Vagina (tissue), 2 donors: Measurements from ENCODE around the gene SACS.
"Not testable (repeated sequence)": the region's sequence is repeated elsewhere in the genome, so short reads cannot be mapped to it uniquely, and the experiment has no call there.

Experiments
- CTCF ChIP-seq, 3 experiments: fragments of 450-650 bp in 2 of 3; fragments of 200-600 bp in 1 of 3; sonication (generic) in 1 of 3; IDR thresholded peaks; one replicate each; pipeline ENCODE4 v1.5.1; 2017 to 2019; ENCODE audit warnings: antibody characterized with exemption in 3 of 3, mild to moderate bottlenecking in 2 of 3, moderate library complexity in 2 of 3
- POLR2A ChIP-seq, 2 donors: fragments of 450-650 bp; IDR thresholded peaks; one replicate each; pipeline ENCODE4 v1.6.1; 2017; ENCODE audit warnings: antibody characterized with exemption in 2 of 2, mild to moderate bottlenecking in 2 of 2, moderate library complexity in 2 of 2

GRCh38 chr13:23314837-23315236 lies 118.7 kb downstream of the SACS start:
- not testable (repeated sequence) for TF ChIP-seq CTCF, POLR2A (IDR thresholded peaks at IDR 0.05)
